ENCODE data around the gene SLC25A14. TPM values are rescaled to one million over a fixed set of nuclear protein-coding genes. Genes with fewer than 3 reads are reported as not detected.
"Not testable (repeated sequence)": the region's sequence is repeated elsewhere in the genome, so short reads cannot be mapped to it uniquely, and the experiment has no call there.

SLC25A14 gene
- polyA plus RNA-seq, 1 experiment = 20.7 TPM

GRCh38 chrX:130299279-130300009 lies 40.3 kb upstream of the SLC25A14 start:
- Histone ChIP-seq H3K9me3 (ENCODE audit: control insufficient read depth, insufficient read depth, low read length) (no peaks in the 10 kb centered on the region), H3K27me3 (ENCODE audit: control insufficient read depth, insufficient read depth, low read length) (no peaks in the 10 kb centered on the region), H3K4me3 (ENCODE audit: low read depth, low read length) (no peak overlapping the region), H3K27ac (ENCODE audit: low read depth, low read length) (no peak overlapping the region)
- POLR2A ChIA-PET = no interaction called here
- no peak for TF ChIP-seq CTCF (IDR thresholded peaks at IDR 0.05; ENCODE audit: low read depth, low read length)
- no peak for DNase-seq (ENCODE audit: low read depth, low spot score)
- CTCF ChIA-PET = no interaction called here

- H3K4me3 ChIP-seq (ENCODE audit: low read depth, low read length) = no peak overlapping the region
- no peaks in the 10 kb centered on the region for H3K27me3 ChIP-seq (ENCODE audit: control insufficient read depth, insufficient read depth, low read length)
- no peak for DNase-seq (ENCODE audit: low read depth, low spot score)
- ChIA-PET CTCF (no interaction called here), POLR2A (no interaction called here)
- no peak for TF ChIP-seq CTCF (IDR thresholded peaks at IDR 0.05; ENCODE audit: low read depth, low read length)
- H3K9me3 ChIP-seq (ENCODE audit: control insufficient read depth, insufficient read depth, low read length) = no peaks in the 10 kb centered on the region
- H3K27ac ChIP-seq (ENCODE audit: low read depth, low read length) = no peak overlapping the region
Measured at GRCh38 chrX:130300010-130300282, 39.8 kb upstream of the SLC25A14 start.

DNA sequence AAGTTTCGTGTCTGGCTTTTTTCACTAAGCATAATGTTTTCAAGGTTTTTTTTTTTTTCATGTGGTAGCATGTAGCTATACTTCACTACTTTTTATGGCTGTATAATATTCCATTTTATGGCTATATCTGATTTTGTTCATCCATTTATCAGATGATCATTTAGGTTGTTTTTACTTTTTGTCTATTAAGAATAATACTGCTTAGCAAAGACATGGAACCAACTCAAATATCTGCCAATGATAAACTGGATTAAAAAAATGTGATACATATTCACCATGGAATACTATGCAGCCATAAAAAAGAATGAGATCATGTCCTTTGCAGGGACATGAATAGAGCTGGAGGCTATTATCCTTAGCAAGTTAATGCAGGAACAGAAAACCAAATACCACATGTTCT lies 38.3 kb upstream of the SLC25A14 start:
- DNase-seq (ENCODE audit: low read depth, low spot score) = no peak

GRCh38 chrX:130301977-130302376 lies 37.7 kb upstream of the SLC25A14 start:
- no peak overlapping the region for H3K27ac ChIP-seq (ENCODE audit: low read depth, low read length)
- H3K9me3 ChIP-seq (ENCODE audit: control insufficient read depth, insufficient read depth, low read length) = no peaks in the 10 kb centered on the region
- no peak overlapping the region for H3K4me3 ChIP-seq (ENCODE audit: low read depth, low read length)
- ChIA-PET CTCF (no interaction called here), POLR2A (no interaction called here)
- no peaks in the 10 kb centered on the region for H3K27me3 ChIP-seq (ENCODE audit: control insufficient read depth, insufficient read depth, low read length)
- TF ChIP-seq CTCF (IDR thresholded peaks at IDR 0.05; ENCODE audit: low read depth, low read length) = no peak
- DNase-seq (ENCODE audit: low read depth, low spot score) = no peak

More for the DNA sequence above, 38.3 kb upstream of the SLC25A14 start:
- Histone ChIP-seq H3K27ac (ENCODE audit: low read depth, low read length) (no peak overlapping the region), H3K27me3 (ENCODE audit: control insufficient read depth, insufficient read depth, low read length) (no peaks in the 10 kb centered on the region), H3K4me3 (ENCODE audit: low read depth, low read length) (no peak overlapping the region), H3K9me3 (ENCODE audit: control insufficient read depth, insufficient read depth, low read length) (no peaks in the 10 kb centered on the region)
- POLR2A ChIA-PET = no interaction called here
- CTCF ChIA-PET = no interaction called here
- TF ChIP-seq CTCF (IDR thresholded peaks at IDR 0.05; ENCODE audit: low read depth, low read length) = no peak

GRCh38 chrX:130304587-130305368 lies 34.9 kb upstream of the SLC25A14 start:
- no peak overlapping the region for H3K27ac ChIP-seq (ENCODE audit: low read depth, low read length)
- H3K4me3 ChIP-seq (ENCODE audit: low read depth, low read length) = no peak overlapping the region
- H3K27me3 ChIP-seq (ENCODE audit: control insufficient read depth, insufficient read depth, low read length) = no peaks in the 10 kb centered on the region
- no peaks in the 10 kb centered on the region for H3K9me3 ChIP-seq (ENCODE audit: control insufficient read depth, insufficient read depth, low read length)
- POLR2A ChIA-PET = no interaction called here
- CTCF ChIA-PET = no interaction called here
- TF ChIP-seq CTCF (IDR thresholded peaks at IDR 0.05; ENCODE audit: low read depth, low read length) = no peak
- no peak for DNase-seq (ENCODE audit: low read depth, low spot score)

GRCh38 chrX:130319886-130320285 lies 19.8 kb upstream of the SLC25A14 start:
- CTCF ChIA-PET; H3K27ac ChIP-seq (ENCODE audit: low read depth, low read length); H3K4me3 ChIP-seq (ENCODE audit: low read depth, low read length); POLR2A ChIA-PET; H3K27me3 ChIP-seq (ENCODE audit: control insufficient read depth, insufficient read depth, low read length); H3K9me3 ChIP-seq (ENCODE audit: control insufficient read depth, insufficient read depth, low read length); DNase-seq (ENCODE audit: low read depth, low spot score): not testable (repeated sequence)

All from AG04450 (cell line).